ENCODE results near the gene NMNAT2.
"Not testable (repeated sequence)": the region's sequence is repeated elsewhere in the genome, so short reads cannot be mapped to it uniquely, and the experiment has no call there.

Gene NMNAT2

GRCh38 chr1:183407474-183407873 lies 10.7 kb downstream of the NMNAT2 start:
- Histone ChIP-seq H3K27ac (no peak overlapping the region), H3K4me3 (no peak overlapping the region)
- DNase-seq (ENCODE audit: low spot score), result no peak
- TF ChIP-seq, protein P1, sequence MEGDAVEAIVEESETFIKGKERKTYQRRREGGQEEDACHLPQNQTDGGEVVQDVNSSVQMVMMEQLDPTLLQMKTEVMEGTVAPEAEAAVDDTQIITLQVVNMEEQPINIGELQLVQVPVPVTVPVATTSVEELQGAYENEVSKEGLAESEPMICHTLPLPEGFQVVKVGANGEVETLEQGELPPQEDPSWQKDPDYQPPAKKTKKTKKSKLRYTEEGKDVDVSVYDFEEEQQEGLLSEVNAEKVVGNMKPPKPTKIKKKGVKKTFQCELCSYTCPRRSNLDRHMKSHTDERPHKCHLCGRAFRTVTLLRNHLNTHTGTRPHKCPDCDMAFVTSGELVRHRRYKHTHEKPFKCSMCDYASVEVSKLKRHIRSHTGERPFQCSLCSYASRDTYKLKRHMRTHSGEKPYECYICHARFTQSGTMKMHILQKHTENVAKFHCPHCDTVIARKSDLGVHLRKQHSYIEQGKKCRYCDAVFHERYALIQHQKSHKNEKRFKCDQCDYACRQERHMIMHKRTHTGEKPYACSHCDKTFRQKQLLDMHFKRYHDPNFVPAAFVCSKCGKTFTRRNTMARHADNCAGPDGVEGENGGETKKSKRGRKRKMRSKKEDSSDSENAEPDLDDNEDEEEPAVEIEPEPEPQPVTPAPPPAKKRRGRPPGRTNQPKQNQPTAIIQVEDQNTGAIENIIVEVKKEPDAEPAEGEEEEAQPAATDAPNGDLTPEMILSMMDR (IDR thresholded peaks at IDR 0.05), result no peak

GRCh38 chr1:183404476-183404875 lies 13.7 kb downstream of the NMNAT2 start:
- DNase-seq (ENCODE audit: low spot score), result no peak
- no peak overlapping the region for H3K4me3 ChIP-seq
- H3K27ac ChIP-seq, result no peak overlapping the region
- TF ChIP-seq, protein P1 (IDR thresholded peaks at IDR 0.05), result no peak

DNA sequence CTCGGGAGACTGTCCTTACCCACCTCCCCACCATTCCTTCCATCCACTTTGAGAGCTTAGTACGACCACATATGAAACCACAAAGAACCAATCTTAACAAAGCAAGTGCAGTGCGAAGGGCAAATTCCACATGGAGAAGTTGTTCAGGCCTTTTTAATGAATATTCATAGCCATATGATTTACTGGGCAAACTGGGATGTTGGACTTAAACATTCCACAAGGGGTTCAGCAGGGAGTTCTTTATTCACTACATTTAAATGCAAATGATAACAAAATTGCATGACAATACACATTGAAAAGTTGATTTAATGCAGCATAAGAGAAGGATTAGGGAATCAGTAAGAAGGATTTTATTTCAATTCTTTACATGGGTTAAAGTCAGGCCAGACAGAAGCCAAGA lies 14.7 kb downstream of the NMNAT2 start:
- no peak for DNase-seq (ENCODE audit: low spot score)
- H3K27ac ChIP-seq, result no peak overlapping the region
- H3K4me3 ChIP-seq, result no peak overlapping the region
- TF ChIP-seq, protein P1 (IDR thresholded peaks at IDR 0.05), result no peak

- not testable (repeated sequence) for H3K27ac ChIP-seq; DNase-seq (ENCODE audit: low spot score); H3K4me3 ChIP-seq
These were observed 16.6 kb downstream of the NMNAT2 start for GRCh38 chr1:183401565-183401964.

- no peak overlapping the region for H3K4me3 ChIP-seq
- no peak overlapping the region for H3K27ac ChIP-seq
- TF ChIP-seq, protein P1 (IDR thresholded peaks at IDR 0.05), result no peak
- no peak for DNase-seq (ENCODE audit: low spot score)
These were observed 23.7 kb downstream of the NMNAT2 start for GRCh38 chr1:183394435-183394834.

GRCh38 chr1:183391863-183392262 lies 26.3 kb downstream of the NMNAT2 start:
- DNase-seq (ENCODE audit: low spot score), result no peak
- no peak overlapping the region for H3K4me3 ChIP-seq
- H3K27ac ChIP-seq, result no peak overlapping the region
- TF ChIP-seq, protein P1 (IDR thresholded peaks at IDR 0.05), result no peak

DNA sequence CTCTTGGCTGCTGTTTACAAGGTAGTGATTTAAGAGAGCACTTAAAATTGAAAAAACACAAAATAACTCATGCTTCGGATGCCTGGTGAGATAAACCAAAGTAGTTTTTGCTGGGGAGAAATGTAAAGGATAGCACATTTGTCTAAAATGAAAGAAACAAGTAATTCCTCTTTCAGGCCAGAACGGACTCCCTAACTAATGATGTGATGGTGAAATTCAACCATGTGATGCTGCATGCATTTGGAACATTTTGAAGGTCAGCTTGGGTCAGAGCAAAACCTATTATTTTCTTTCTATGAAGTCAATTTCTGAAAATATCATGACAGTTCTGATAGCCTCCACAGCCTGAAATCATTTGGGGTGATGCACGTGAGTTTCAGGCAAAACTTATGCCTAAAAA lies 27.6 kb downstream of the NMNAT2 start:
- Histone ChIP-seq H3K27ac (no peak overlapping the region), H3K4me3 (no peak overlapping the region)
- no peak for DNase-seq (ENCODE audit: low spot score)
- TF ChIP-seq, protein P1 (IDR thresholded peaks at IDR 0.05), result no peak

DNA sequence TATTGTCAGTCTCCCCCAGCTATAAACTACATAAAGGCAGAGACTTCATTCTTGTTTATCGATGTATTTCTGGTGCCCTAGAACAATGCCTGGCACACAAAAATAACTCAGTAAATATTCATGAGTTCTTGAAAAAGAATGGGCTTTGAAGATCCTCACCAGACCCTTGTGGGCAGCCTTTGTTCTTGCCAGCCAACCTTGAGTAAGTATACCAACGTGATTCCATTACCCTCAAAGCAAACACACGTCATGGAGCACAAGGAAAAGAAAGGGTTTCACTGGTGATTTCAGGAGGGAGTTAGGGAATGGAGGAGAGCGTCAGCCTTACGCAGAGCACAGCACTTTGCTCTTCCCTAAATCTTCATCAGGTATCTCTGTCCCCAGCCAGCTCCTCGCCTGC lies 29.4 kb downstream of the NMNAT2 start:
- H3K27ac ChIP-seq, result no peak overlapping the region
- no peak for DNase-seq (ENCODE audit: low spot score)
- TF ChIP-seq, protein P1 (IDR thresholded peaks at IDR 0.05), result no peak
- H3K4me3 ChIP-seq, result no peak overlapping the region
